ENCODE data around the gene SYNE1.

DNA sequence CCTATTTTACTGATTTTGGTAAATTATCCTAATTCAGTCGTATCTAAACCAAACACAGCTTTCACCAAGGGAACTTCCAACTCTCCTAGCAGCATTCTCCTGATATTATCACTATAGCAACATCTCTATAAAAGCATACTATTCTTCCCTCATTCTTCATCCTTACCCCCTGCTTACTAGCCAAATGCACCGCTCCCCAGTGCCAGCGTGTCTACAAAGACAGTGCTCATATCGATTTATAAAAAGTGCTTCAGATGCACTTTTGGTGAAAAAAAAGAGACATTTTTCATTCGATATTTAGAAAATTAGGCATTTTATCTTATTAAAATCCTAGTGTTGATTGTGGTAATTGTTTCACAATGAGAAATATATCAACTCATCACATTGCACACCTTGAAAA, 74.0 kb downstream of the SYNE1 start:
- TF ChIP-seq POLR2A (IDR thresholded peaks at IDR 0.05): no peak
- no peak for TF ChIP-seq CTCF (IDR thresholded peaks at IDR 0.05 in 8 of 11, conservative IDR thresholded peaks at IDR 0.05 in 3 of 11)
